Stimulated activated CD8-positive, alpha-beta memory T cell treated with anti-CD3 and anti-CD28 coated beads, Interleukin-15, amount 100 ng/mL, for 48 hours (primary cell): ENCODE results near the gene G2E3.
"Not testable (repeated sequence)": the region's sequence is repeated elsewhere in the genome, so short reads cannot be mapped to it uniquely, and the experiment has no call there.

Source experiments
- DNase-seq, 2 donors: peaks; one replicate each; pipeline ENCODE4 v3.0.0-alpha.2; 2020; ENCODE audit warnings: low read depth in 2 of 2

G2E3 gene

DNA sequence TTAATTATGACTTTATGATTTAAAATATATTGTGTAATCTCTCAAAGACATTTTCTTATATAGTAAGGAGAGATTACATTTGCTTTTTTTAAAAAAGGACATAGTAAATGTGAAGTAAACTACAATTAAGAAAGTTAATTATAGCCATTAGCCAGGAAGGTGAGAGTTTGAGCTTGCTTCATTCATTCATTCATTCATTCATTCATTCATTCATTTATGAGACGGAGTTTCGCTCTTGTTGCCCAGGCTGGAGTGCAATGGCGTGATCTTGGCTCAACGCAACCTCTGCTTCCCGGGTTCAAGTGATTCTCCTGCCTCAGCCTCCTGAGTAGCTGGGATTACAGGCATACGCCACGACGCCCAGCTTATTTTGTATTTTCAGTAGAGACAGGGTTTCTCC, 45.7 kb downstream of the G2E3 start:
- DNase-seq, result not testable (repeated sequence)

DNA sequence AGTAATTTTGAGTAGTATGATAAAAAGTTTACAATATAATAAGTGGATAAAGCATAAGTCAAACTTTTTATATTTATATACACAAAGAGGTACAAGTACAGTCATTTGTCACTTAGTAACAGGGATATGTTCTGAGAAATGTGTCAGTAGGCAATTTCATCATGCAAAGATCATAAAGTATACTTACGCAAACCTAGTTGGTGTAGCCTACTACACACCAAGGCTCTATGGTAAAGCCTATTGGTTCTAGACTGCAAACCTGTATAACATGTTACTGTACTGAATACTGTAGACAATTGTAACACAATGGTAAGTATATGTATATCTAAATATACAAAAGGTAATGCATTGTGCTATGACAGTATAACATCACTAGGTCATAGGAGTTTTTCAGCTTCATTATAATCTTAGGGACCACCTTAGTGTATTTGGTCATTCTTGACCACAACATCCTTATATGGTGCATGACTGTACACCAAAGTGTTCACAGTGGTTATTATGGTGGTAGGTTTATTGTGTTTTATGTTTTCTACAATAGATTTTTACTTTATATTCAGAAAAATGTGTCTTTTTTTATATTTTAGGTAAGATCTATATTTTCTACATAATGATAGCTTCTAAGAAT, 48.3 kb downstream of the G2E3 start:
- no peak for DNase-seq

DNA sequence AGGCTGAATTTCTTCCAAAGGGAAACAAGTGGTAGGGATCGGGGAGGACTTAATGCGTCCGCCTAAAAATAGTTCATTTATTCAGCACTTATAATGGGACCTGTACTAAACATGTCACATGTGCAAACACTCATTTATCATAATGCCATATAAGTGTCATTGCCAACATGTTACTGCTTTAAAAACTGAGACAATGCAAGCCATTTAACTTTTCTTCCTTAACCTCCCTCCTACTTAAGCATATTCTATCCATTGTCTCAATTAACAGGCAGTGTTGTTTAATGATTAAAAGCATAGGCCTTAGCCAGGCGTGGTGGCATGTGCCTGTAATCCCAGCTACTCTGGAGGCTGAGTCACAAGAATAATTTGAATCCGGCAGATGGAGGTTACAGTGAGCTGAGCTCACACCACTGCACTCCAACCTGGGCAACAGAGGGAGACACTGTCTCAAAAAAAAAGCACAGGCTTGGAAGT, 49.6 kb downstream of the G2E3 start:
- DNase-seq, result no peak

DNA sequence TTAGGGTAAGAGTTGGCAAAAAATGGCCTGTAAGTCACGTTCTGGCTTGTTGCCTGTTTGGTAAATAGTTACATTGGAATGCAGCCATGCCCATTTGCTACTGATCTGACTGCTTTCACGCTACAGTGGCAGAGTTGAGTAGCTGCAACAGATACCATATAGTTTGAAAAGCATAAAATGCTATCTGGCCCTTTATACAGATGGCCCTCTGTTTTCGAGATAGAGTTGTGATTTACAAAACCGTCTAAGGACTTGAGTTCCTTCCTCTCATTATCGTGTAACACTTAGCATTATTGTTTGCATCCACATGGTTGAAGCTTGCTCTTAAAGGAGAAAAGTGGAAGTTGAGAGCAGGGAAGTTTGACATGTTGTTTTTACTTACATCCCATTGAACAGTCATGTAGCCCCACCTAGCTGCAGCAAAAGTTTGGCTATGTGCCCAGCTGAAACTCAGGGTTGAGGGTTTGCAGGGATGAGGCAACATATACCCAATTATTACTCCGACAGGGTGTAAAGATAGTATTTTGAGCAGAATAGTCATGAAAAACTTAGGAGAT, 51.9 kb downstream of the G2E3 start:
- DNase-seq, result no peak

DNA sequence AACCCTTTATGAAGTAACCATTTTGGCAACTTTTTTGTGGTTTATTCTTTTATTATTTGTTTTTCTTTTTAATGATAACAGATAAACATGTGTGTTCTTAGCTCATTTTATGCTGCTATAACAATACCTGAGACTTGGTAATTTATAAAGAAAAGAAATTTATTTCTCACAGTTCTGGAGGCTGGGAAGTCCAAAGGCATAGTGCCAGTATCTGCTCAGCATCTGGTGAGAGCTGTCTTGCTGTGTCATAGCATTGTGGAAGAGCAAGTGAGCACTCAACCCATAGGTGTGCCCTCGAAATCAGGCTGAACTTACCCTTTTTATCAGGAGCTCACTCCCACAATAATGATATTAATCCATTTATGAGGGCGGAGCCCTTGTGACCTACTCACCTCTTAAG, 55.2 kb downstream of the G2E3 start:
- no peak for DNase-seq

DNA sequence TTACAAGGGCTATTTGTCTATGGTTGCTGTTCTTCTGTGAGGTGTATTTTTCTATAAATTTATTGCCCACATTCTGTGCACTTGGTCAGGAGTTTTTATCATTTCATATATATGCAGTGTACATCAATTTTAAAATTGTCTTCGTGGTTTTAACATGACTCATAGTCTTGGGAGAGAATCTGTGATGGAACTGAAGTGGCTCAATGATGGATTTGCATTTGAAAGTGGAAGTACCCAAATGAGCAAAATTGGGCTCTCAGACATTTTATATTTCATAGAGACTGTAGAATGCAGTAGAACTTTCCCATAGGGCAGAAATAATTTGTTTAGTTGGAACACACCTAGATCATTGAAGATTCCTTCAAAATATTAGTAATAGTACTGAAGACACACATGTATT, 61.2 kb downstream of the G2E3 start:
- no peak for DNase-seq

DNA sequence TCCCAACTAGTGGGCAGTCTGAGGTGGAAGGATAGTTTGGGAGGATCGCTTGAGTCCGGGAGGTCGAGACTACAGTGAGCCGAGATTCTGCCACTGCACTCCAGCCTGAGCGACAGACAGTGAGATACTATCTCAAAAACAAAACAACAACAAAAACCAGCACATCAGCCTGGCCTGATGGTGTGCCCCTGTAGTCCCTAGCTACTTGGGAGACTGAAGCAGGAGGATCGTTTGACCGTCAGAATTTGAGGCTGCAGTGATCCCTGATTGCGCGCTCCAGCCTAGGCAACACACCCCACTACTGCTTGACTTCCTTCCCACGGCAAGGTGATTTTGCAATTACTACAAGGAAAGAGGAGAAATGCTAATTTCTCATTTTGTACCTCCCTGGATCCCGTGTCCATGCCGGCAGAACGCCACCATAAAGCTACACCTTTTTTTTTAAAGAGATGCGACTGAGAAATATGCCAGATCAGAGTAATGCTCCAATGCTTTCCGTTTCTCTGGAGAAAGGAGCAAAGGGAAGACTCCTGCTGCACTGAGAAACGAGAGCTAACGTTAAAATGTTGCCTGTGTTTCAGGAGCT, 62.5 kb downstream of the G2E3 start:
- no peak for DNase-seq

DNA sequence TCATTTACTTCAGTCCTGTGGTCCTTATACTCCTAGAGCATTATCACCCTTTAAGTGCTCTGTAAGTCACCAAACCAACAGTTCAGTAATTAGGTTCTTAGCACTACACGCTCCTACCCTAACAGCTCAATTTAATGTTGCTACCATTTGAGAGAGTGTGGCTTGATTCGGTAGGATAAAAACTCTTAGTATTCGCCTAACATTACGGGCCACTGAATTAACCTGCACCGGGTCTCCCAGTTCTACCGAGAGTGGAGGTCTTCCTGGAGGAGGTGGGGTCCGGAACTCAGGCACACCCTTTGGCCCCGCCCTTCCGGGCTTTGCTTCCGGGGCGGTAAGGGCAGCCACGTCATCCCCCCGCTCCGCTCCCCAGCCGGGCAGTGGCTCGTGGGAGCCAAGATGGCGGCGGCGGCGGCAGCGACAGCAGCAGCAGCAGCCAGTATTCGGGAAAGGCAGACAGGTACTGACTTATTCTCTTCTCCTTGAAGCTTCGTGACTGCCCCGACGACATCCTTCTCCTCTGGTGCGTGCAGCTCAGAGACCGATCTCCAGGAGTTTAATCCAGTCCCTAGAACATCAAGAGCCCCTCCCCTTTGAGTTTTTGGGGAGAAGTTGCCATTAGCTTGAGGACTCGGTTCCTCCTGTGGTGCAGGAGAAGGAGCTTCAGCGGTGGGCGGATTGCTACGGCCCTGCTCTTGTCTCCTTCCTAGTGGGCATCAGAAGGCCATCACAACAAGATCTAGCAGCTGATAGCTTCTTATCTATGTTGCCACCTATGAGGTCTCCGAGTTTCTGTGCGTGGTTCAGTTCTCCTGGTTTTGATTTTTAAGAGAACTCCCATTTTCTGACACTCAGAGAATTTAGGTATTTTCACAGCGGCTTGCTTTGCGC, 63.2 kb downstream of the G2E3 start, which contains the start of gene SCFD1:
Gene SCFD1 (plus strand): TSS at position 380 of the 891 bp plus-strand sequence. CDS start 20 bp downstream, at position 400.
- DNase-seq, result peak; percentile 91 to 92

DNA sequence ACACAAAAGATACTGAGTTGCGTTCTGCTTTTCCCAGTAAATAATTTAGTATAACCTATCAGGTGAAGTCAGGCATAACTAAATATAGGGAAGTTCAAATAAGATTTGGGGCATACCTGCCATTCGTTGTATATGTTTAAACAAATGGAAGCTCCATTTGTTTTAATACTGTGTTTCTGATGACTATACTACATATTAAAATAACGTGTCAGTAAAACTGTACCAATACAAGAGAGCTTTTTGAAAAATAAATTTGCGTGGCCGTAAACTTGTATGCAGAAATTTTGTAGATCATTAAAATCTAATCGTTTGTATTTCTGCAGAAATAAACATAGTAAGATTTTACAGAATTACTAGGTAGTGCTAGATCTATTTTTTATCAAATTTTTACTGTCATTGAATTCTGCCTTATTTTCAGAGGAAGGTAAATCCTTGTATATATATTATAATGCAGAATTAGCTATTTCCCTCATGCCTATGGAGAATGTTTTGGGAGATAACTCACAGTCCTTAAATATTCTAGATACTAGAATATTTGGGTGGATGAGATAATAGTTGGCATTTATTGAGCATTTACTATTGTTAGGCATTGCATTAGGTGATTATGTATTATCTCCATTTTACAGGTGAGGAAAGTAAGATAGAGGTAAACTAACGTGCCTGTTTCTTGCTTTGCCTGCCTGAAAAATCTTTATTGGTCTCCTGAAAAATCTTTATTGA, 64.6 kb downstream of the G2E3 start:
- DNase-seq, result no peak

DNA sequence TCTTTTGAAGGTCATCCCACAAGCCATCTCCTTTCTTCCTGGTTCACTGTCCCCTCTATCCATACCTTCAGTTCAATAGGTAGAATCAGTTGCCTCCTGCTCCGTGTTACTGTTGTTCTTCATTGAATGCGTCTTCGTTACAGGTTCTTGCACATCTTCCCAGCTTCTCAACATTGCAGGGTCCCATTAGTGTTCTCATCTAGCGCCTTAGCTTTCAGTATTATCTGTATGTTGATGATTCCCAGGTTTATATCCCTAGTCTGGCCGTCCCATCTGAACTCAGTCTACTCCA, 65.1 kb downstream of the G2E3 start:
- no peak for DNase-seq

DNA sequence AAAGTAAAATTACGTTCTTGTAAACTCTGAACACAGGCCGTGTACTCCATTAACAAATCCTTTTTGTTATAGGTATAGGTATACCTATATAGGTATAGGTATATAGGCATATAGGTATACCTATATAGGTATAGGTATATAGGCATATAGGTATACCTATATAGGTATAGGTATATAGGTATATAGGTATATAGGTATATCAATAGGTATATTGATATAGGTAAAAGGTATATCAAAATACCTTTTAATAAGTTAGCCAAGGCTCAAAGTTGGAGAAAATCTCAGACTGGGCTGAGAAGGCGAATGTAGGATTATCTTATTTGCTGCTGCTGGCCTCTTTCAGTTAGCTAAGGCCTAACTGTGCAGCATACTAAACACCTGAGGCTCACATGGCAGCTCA, 66.6 kb downstream of the G2E3 start:
- DNase-seq, result no peak

DNA sequence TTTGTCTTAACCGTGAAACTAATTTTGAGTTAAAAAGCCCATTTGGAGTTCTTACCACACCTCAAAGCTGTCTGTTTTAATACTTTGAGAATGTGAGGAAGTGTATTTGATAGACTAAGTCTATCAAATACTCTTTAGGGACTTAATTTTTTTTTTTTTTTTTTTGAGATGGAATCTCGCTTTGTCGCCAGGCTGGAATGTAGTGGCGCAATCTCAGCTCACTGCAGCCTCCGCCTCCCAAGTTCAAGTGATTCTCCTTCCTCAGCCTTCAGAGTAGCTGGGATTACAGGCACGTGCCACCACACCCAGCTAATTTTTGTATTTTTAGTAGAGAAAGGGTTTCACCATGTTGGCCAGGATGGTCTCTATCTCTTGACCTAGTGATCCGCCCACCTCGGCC, 70.5 kb downstream of the G2E3 start:
- DNase-seq, result not testable (repeated sequence)

DNA sequence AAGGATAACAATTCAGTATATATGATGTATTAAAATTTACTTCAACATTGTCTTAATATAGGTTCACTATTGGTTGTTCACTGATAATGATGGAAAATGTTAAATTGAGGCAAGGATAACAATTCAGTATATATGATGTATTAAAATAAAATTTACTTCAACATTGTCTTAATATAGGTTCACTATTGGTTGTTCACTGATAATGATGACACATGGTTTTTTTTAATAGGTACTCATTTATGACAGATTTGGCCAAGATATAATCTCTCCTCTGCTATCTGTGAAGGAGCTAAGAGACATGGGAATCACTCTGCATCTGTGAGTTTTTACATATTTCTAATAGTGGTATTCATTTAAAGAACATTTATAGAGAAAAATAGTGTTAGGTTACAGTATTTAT, 71.3 kb downstream of the G2E3 start:
- DNase-seq, result no peak

DNA sequence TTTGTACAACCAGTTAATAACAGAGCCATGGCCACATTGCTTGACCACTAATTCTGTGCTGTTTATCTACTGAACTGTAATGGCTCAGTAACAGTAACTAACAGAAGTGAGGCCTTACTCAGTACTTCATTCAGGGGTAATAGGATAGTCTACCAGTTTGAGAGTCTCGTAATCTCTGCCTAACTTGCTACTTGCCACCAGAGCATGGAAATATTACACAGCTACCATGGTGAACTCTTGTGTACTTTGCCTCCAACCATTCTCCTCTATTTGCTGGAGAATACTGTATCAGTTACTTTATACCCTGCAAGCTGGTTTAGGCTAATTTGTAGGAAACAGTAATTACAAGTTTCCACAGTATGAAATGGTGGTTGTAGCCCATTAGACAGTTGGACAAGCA, 73.8 kb downstream of the G2E3 start:
- no peak for DNase-seq

DNA sequence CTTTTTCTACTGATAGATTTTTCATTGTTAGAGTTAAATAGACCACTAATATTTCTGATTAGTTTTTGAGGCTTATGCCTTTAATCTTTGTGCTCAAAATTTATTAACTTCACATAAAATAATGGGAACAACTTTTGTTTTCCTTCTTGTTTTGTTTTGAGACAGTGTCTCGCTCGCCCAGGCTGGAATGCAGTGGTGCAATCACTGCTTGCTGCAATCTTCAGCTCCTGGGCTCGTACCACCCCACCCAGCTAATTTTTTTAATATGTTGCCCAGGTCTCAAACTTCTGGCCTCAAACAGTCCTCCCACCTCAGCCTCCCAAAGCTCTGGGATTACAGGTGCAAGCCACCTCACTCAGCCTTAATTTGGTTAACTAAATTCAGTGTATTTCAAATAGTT, 80.0 kb downstream of the G2E3 start:
- DNase-seq, result no peak

DNA sequence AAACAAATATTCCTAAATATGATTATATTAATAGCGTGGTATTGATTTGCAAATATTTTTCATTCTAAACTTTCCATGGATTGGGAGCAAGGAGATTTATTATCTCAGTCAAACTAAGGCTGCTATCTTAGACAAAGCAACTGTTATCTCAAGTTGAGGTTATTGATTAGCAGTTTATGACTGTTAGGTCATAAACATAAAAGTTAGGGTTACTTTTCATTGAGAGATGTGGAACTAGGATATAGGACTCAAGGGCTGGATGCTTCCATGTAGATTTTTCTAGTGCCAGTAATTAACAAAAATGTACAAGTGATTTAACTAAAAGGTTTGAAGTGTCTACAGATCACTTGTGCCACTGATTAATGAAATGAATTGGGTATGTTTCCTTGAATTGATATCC, 82.2 kb downstream of the G2E3 start:
- DNase-seq, result no peak

DNA sequence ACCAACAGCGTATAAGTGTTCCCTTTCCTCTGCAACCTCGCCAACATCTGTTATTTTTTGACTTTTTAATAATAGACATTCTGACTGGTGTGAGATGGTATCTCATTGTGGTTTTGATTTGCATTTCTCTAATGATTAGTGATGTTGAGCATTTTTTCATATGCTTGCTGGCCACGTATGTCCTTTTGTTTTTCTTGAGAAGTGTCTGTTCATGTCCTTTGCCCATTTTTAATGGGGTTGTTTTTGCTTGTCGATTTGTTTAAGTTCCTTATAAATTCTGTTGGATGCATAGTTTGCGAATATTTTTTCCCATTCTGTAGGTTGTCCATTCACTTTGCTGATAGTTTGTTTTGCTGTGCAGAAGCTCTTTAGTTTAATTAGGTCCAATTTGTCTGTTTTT, 85.5 kb downstream of the G2E3 start:
- DNase-seq, result not testable (repeated sequence)

DNA sequence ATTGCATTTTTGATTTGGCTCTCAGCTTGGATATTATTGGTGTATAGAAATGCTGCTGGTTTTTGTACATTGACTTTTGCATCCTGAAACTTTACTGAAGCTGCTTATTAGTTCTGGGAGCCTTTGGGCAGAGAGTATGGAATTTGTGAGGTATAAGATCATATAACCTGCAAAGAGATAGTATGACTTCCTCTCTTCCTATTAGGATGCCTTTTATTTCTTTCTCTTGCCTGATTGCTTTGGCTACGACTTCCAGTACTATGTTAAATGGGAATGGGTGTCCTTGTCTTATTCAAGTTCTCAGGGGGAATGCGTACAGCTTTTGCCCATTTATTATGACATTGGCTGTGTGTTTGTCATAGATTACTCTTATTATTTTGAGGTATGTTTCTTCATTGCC, 86.6 kb downstream of the G2E3 start:
- DNase-seq, result no peak

DNA sequence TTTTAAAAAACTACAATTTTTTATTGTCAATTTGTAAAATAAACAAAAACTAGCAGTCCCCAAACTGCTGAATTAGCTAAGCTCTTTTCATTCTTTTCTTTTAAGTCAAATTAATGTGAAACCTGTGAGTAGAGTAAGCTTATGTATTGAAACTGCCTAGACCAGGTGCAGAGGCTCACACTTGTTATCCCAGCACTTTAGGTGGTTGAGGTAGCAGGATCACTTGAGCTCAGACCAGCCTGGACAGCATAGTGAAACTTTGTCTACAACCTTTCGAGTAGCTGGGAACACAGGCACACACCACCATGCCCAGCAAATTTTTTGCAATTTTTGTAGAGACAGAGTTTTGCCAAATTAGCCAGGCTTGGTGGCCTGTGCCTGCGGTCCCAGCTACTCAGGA, 89.5 kb downstream of the G2E3 start:
- no peak for DNase-seq

DNA sequence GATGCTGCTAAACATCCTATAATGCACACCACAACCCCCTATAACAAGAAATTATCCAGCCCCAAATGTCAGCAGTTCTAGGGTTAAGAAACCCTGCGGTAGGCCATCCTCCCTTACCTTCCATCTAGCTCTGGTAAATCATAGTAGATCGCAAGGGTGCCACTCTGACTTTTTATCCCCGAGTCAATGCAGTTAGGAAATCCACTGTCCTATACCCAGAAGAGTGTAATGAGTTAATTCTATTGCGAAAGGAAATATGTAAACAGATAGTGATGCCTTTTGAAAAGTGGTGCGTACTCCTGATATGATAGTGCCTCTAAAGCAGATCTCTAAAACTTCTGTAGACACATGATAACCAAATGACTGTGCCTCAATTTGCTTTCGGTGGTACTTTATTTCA, 93.0 kb downstream of the G2E3 start:
- no peak for DNase-seq

DNA sequence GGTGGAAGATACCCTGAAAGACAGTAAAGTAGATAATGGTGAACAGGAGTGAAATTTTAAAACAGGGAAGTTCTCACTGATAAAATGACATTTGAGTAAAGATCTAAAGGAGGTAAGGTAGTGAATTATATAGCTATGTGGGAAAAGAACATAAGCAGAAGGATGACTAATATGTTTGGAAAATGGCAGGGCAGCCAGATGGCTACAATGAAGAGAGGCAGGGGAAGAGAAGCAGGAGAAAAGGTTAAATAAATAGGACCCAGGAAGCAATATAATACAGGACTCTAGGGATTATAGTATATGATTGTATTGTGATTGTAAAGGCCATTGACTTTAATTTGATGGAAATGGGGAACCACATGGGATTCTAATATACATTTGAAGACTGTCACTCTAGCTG, 96.2 kb downstream of the G2E3 start:
- no peak for DNase-seq

DNA sequence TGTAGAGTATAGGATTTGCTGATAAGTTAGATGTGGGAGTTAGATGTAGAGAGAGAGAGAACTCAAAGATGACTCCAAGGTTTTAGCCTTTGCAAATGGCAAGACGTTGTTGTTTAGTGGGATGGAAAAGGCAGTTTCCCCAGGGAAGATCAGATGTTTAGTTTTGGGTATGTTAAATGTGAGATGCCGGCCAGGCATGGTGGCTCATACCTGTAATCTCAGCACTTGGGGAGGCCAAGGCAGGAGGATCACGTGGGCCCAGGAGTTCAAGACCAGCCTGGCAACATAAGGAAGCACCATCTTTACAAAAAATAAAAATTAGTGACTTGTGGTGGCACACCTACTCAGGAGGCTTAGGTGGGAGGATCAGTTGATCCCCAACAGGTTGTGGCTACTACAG, 96.7 kb downstream of the G2E3 start:
- DNase-seq, result no peak
